Fibroblast of the conjunctiva (primary cell): ENCODE measurements around the gene BMP8B.
"Not testable (repeated sequence)": the region's sequence is repeated elsewhere in the genome, so short reads cannot be mapped to it uniquely, and the experiment has no call there.

Source experiments
- DNase-seq: peaks from one replicate; pipeline ENCODE4 v3.0.0-alpha.2; 2010; ENCODE audit warnings: low read depth

BMP8B gene

GRCh38 chr1:39812913-39813312, 24.2 kb upstream of the BMP8B start:
- DNase-seq, result no peak

GRCh38 chr1:39808784-39809517, 20.3 kb upstream of the BMP8B start:
- DNase-seq, result no peak

DNA sequence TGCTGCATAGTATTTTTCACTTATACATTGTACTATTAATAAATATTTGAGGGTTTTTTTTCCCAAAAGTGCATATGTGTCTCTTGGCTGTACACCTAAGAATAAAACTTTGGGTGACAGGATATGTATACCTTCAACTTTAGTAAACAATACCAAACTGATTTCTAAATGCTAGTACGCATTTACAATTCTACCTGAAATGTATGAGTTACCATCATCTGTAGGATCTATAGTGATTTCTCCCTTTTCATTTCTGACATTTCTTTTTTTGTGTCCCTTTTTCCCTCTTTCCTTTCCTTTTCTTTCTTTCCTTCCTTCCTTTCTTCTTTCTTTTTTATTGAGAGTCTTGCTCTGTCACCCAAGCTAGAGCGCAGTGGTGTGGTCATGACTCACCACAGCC, 16.7 kb upstream of the BMP8B start:
- DNase-seq, result no peak

GRCh38 chr1:39802496-39803260, 14.0 kb upstream of the BMP8B start:
- DNase-seq, result no peak

- DNase-seq, result no peak
Observed at GRCh38 chr1:39800471-39800835, 11.8 kb upstream of the BMP8B start.

DNA sequence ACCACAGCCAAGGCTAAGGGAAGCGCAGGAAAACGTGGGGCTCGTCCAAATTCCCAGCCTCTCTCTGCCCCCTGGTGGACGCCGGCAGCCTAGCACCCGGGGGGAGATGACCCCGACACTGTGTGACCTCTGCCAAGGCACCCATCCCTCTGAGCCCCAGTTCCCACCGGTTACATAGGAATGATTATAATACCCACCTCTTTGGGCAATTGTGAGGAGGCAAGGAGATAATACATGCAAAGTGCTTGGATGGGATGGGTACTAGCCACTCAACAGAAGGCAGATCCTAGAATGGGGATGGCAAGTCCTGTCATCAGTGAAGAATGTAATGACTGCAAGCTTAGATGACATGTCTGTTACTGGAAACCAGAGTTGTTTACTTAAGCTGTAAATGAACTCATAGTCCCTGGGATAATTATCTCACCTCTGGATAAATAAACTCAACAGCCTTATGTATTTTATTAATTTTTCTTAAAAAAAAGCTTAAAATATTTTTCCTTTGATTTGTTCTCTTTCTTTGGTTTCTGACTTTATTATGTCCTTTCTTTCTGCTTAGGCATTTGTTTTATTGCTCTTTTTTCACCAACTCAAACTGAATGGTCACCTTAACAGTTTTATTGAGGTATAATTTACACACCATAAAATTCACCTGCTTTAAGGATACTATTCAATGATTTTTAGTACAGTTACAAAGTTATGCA, 11.3 kb upstream of the BMP8B start:
- peak; percentile 21 for DNase-seq

DNA sequence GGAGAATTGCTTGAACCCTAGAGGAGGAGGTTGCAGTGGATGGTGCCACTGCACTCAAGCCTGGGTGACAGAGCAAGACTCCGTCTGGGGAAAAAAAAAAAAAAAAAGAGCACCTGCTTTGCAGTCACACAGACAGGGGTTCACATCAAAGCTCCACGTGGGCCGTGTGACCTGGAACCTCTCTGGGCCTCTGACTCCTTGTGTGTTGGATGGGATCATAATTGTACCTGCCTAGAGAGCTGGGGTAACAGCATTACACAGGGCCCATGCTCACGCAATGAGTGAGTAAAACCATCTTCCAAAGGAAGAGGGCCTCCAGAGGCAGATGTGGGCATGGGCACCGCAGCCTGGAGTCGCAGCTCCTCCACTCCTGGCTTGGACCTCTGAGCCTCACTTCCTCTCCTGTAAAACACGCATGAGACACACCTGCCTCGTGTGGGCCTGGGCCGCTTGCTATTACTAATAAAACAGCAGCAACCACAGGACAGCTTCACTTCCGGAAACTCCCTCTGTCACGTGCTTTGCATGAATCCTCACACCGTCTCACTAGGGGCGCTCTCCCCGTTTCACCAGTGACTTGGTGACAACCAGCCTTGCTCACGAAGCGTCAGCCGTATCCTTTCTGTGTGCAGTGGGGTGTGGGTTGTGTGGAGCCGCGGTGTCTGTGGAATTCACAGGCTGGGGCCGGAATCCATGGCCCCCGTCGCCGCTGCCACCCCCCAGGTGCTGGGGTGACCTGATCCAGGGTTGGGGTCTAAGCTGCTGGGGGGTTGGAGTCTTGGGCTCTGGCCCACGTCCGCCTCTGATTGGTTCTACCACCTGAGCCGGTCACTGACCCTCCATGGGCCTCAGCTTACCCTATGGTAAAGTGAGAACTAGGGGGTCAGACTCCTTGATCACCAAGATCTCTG, 10.4 kb upstream of the BMP8B start:
- DNase-seq, result not testable (repeated sequence)

DNA sequence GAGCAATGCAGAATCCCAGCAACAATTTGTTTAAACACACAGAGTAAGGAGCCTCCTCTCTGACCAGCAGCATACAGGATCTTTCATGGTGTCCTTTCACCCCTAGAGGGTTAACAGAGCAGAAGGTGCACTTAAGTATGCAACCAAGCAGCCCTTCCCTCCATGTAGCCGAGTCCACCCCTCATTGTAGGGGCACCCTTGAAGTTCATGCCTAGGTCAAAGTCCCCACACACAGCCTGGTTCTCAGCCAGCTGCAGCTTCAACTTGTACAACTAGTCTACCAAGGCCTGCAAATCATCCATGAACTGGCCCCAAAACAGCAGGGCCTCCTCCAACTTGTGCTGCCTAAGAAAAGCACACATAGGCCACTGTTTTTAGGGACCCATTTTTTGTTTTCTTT, 7.0 kb upstream of the BMP8B start:
- DNase-seq, result no peak

GRCh38 chr1:39791838-39792237, 3.2 kb upstream of the BMP8B start:
- DNase-seq, result no peak

DNA sequence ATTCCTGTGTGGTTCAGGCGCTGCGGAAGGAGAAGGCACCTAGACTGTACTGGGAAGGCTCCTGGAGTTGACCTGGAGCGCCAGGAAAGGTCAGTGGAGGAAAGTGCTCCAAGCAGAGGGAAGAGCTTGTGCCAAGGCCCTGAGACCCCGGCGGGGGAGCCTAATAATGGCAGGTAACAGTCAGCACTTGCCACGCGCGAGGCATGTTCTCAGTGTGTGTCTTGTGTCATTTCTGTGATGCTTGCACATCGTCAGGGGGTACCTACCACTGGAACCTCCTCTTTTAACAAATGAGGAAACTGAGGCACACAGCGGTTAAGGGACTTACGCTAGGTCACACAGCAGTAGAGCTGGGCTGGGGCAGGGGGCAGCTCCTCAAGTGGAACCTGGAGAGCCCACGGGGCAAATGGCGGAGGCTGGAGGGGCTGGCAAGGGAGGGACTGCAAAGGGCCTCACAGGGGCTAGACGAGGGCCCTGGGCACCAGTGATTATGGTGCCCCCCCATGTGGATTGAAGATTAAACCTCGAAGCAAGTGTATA, 976 bp upstream of the BMP8B start:
- DNase-seq, result no peak

DNA sequence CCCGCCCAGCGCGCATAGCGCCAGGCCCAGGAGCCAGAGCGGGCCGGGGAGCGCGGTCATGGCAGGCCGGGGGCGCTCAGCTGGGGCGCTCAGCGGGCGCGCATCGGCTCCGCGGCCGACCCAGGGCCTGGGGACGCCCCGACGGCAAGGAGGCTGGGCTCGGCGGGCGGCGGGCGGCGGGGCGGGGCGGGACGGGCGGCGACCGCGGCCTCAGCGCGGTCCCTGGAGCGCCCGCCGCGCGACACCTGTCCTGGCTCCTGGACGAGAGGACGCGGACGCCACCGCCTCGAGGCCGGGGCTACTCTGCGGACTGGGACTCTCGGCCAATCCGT, 273 bp downstream of the BMP8B start:
- no peak for DNase-seq

GRCh38 chr1:39787964-39788363, 701 bp downstream of the BMP8B start:
- DNase-seq, result not testable (repeated sequence)

- DNase-seq, result no peak
Observed at GRCh38 chr1:39787468-39787867, 1.2 kb downstream of the BMP8B start.

GRCh38 chr1:39787108-39787375, 1.6 kb downstream of the BMP8B start:
- not testable (repeated sequence) for DNase-seq

GRCh38 chr1:39786303-39787107, 2.2 kb downstream of the BMP8B start:
- not testable (repeated sequence) for DNase-seq

- not testable (repeated sequence) for DNase-seq
Observed at GRCh38 chr1:39782685-39783084, 6.0 kb downstream of the BMP8B start.

DNA sequence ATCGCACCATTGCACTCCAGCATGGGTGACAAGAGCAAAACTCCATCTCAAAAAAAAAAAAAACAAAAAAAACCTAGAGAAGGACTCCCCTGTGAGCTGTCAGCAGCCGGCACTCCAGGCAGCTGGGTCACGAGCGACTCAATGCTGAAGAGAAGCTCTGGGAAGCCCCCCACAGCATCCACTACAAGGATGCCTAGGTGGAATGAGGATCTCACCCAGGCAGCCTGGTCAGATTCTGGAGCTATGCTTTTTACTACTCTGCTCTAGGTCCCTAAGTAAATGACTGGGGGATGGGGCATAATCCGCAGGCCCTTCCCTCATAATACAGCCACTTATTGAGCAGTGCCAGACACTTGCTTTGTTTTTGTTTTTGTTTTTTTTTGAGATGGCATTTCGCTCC, 6.6 kb downstream of the BMP8B start:
- DNase-seq, result no peak

DNA sequence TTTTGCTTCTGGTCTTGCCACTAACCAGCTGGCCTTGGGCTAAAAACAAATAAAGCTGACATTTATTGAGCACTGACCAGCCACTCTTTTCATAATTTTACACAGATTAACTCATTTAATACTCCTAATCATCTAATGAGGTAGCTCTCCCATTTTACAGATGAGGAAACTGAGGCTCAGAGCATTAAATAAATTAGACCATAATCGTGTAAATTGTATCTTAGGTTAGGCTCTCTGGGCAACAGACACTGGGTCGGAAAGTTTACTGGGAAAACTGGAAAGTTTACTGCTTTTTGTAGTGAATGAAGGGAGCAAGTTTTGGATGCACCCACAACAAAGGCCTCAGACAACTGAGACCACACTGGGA, 7.3 kb downstream of the BMP8B start:
- no peak for DNase-seq

DNA sequence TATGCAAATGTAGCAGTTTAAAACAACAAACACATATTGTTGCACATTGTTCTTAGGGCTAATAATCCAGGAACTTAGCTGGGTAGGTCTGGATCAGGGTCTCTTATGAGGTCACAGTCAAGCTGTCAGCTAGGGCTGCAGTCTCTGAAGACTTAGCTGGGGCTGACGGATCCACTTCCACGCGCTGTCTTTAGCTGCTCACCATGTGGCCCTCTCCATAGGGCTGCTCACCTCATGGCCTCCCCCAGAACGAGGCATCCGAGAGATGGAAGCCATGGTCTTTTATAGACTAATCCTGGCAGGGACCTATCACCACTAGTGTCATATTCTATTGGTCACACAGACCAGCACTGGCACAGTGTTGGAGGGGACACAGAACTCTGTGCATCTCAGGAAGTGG, 8.8 kb downstream of the BMP8B start:
- DNase-seq, result no peak

- DNase-seq, result no peak
Observed at GRCh38 chr1:39779137-39779536, 9.5 kb downstream of the BMP8B start.

DNA sequence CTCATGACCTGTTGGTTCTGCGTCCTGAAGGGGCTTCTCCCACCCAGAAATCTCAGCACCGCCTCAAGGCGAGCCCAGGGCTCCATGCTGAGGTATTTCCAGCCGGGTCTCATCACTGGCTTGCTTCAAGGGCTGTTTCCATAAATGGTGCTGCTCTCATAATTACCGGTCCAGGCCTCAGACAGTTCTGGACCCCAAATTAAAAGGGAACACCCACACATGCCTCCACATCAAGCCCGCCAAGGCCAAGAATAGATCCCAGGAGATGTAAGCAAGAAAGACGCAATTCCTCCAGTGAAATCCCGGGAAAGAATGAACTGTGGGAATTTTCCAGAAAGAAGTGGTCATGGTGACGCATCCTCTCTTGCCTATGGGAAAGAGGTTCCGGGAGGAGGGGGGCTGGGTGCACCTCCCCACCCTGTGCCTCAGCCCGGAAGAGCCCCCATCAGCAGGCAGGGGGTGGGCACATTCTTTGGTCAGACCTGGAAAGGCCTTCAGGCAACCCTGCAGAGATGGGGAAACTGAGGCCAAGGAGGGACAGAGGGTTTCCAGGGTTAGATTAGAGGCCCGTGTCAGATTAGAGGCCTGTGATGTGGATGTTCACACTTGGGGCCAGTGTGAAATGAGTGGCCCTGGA, 10.1 kb downstream of the BMP8B start:
- DNase-seq, result not testable (repeated sequence)
